Measurements from ENCODE around the gene RIPK3.
"Not testable (repeated sequence)": the region's sequence is repeated elsewhere in the genome, so short reads cannot be mapped to it uniquely, and the experiment has no call there.

RIPK3 gene

GRCh38 chr14:24339284-24340151 lies at the start of gene RIPK3:
RIPK3 (minus strand) TSS chr14:24339991; CDS start chr14:24339826, 165 bp downstream.
- DNase-seq: peak; percentile 66

GRCh38 chr14:24389226-24389848 lies 49.5 kb upstream of the RIPK3 start:
- no peak for DNase-seq

DNA sequence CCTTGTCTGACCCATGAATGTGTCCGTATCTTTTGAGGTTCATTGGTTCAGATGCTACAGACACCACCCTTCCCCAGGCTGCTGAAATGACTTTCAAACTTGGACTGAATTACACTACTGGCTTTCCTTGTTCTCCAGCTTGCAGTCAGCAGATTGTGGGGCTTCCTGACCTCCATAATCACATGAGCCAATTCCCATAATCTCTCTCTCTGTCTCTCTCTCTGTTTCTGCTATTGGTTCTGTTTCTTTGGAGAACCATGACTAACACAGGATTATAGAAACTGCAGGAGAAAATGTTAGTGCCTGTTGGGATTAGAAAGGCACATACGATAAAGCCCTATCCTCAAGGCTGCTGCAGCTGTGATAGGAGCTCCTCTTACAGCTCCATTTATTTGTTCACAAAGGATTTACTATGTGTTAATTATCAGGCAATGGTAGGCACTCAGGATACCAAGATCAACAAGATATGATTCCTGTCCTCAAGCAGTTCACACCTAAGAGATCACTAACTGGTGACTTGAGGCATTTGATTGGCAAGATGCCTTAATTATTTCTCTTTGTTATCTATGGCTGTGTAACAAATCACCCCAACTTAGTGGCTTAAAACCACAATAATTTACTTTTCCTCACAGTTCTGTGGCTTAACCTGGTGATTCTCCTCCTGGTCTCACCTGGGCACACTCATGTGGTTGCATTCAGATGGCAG lies 48.8 kb upstream of the RIPK3 start:
- no peak for DNase-seq

DNA sequence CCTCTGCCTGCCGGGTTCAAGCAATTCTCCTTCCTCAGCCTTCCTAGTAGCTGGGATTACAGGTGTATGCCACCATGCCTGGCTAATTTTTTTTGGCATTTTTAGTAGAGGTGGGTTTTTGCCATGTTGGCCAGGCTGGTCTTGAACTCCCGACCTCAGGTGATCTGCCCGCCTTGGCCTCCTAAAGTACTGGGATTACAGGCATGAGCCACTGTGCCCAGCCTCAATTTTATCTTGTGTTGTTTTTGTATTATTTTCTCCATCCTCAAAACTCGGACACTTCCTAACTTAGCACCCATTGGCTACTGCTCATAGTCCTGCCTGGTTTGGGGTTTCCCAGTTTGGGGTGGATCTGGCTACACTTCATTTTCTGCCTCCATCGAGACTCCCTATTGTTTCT lies 47.8 kb upstream of the RIPK3 start:
- not testable (repeated sequence) for DNase-seq

DNA sequence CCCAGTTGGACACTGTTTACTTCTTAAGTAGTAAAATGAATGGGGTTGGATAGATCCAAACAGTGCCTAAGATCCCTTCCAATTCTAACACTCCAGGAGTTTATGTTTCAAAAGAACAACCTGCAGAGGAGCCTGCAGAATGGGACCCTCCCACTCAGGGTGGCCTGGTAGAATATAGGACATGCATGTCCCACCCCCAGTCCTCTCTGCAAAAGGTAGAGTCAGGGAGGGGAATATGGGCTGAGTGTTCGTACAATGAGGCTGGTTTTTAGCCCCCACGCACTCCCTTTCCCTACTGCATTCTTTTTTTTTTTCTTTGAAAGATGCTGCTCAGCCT lies 47.2 kb upstream of the RIPK3 start:
- no peak for DNase-seq

DNA sequence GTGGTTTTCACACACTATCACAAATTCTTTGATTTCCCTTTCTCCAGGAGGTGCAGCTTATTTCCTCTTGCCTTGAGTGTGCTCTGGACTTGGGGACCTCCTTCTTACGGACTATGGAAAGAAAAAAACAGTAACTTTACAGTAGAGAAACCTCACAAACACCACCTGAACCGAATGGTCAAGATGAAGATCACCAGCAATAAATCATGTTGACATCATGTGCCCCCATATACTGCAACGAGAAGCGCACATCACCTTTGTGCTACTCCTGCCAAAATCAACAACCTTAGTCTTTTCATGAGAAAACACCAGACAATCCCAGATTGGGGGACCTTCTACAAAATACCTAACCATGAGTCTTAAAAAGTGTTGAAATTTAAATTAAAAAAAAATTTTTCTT lies 45.7 kb upstream of the RIPK3 start:
- DNase-seq: no peak

GRCh38 chr14:24384169-24384568 lies 44.4 kb upstream of the RIPK3 start:
- DNase-seq: no peak

DNA sequence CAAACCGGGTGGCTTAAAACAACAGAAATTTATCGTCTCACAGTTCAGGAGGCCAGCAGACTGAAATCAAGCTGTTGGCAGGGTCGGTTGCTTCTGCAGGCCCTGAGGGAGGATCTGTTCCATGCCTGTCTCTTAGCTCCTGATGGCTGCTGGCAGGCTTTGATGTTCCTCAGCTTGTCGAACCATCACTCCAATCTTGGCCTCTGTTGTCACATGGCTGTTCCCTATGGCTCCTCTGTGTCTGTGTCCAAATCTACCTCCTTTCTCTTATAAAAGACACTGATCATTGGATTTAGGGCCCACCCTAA lies 42.2 kb upstream of the RIPK3 start:
- DNase-seq: no peak

- DNase-seq: no peak
These were observed 41.7 kb upstream of the RIPK3 start for GRCh38 chr14:24381363-24382063.

DNA sequence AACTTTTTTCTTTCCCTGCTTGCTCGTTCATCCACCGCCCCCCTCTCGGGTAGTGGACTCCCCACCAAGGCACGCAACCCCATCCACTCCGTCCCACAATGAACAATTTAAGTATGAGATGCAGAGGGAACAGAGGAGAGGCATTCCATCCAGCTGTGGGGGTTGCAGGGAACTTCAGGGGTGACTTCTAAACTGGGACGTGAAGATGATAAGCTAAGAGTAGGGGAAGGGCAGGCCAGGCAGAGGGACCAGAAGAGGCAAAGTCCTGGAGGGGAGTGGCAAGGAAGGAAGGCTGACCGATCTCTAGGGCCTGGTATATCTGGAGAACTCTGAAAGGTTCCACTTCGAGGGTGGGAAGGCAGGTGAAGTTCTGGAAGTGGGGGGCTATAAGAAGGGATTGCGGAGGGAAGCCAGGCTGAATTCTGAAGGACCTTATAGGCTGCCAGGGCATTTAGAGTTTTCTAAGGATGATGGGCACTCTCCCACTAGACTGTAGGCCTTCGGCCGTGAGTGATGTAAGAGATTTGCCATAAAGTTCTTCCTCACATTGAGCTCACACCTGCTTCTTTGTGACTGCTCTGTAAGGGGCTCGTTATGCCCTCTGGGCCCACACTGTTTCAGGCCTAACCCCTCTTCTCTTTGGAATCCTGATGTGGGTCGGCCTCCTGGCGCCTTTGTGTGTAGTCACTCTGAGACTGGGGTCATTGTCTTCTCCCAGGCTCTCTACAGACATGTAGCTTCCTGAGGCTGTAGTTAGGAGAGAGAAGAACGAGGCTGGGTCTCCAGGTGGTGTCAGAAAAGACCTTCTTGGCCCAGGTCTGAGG lies 40.3 kb upstream of the RIPK3 start:
- no peak for DNase-seq

GRCh38 chr14:24378981-24379906 lies 39.5 kb upstream of the RIPK3 start:
- DNase-seq: no peak

GRCh38 chr14:24378327-24378726 lies 38.5 kb upstream of the RIPK3 start:
- no peak for DNase-seq

GRCh38 chr14:24377657-24378056 lies 37.9 kb upstream of the RIPK3 start:
- no peak for DNase-seq

- no peak for DNase-seq
These were observed 37.3 kb upstream of the RIPK3 start for GRCh38 chr14:24377126-24377525.

DNA sequence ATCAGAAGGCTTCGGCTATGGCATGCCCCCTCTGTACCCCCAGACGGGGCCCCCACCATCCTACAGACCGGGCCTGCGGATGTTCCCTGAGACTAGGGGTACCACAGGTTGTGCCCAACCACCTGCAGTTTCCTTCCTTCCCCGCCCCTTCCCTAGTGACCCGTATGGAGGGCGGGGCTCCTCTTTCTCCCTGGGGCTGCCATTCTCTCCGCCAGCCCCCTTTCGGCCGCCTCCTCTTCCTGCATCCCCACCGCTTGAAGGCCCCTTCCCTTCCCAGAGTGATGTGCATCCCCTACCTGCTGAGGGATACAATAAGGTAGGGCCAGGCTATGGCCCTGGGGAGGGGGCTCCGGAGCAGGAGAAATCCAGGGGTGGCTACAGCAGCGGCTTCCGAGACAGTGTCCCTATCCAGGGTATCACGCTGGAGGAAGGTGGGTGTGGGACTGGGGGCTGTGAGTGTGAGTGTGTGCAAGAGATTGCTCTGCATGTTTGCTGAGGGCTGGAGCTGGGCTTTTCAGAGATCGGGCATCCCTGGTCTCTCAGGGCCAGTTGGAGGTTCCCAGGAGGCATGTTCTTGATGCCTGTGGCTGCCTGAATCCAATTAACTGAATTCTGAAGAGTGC lies 36.8 kb upstream of the RIPK3 start:
- DNase-seq: no peak

- DNase-seq: no peak
These were observed 33.1 kb upstream of the RIPK3 start for GRCh38 chr14:24372701-24373416.

GRCh38 chr14:24371605-24372004 lies 31.8 kb upstream of the RIPK3 start:
- DNase-seq: not testable (repeated sequence)

DNA sequence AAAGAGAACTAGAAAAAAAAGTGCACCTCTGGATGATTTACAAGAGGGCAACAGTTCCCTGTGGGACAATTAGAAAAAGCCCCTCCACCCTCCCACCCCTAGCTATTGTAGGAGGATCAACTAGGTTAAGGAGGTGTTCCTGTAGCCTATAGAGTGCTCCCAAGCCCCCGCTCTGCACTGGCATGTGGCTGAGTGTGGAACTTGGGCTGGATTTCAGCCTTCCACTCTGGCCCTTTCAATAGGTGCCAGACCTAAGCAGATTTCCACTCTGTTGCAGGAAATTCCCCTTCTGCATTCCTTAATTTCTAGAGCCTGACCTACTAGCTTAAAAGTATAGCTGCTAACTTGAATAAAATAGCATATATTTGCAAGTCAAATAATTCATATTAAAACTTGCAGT lies 31.0 kb upstream of the RIPK3 start:
- DNase-seq: no peak

DNA sequence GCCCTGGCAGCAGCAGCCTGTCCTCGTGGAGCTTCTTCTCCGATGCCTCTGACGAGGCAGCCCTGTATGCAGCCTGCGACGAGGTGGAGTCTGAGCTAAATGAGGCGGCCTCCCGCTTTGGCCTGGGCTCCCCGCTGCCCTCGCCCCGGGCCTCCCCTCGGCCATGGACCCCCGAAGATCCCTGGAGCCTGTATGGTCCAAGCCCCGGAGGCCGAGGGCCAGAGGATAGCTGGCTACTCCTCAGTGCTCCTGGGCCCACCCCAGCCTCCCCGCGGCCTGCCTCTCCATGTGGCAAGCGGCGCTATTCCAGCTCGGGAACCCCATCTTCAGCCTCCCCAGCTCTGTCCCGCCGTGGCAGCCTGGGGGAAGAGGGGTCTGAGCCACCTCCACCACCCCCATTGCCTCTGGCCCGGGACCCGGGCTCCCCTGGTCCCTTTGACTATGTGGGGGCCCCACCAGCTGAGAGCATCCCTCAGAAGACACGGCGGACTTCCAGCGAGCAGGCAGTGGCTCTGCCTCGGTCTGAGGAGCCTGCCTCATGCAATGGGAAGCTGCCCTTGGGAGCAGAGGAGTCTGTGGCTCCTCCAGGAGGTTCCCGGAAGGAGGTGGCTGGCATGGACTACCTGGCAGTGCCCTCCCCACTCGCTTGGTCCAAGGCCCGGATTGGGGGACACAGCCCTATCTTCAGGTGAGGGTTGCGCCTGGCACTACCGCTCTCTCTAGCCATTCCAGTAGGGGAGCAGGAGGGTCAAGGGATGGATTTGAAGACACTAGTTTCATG lies 30.3 kb upstream of the RIPK3 start:
- DNase-seq: no peak
